NCI-H226 (cell line): ENCODE data around the gene AQP12B.
"Not testable (repeated sequence)": the region's sequence is repeated elsewhere in the genome, so short reads cannot be mapped to it uniquely, and the experiment has no call there.

ENCODE experiments used
- DNase-seq: peaks from one replicate; pipeline ENCODE4 v3.0.0-alpha.2; 2015

AQP12B gene

DNA sequence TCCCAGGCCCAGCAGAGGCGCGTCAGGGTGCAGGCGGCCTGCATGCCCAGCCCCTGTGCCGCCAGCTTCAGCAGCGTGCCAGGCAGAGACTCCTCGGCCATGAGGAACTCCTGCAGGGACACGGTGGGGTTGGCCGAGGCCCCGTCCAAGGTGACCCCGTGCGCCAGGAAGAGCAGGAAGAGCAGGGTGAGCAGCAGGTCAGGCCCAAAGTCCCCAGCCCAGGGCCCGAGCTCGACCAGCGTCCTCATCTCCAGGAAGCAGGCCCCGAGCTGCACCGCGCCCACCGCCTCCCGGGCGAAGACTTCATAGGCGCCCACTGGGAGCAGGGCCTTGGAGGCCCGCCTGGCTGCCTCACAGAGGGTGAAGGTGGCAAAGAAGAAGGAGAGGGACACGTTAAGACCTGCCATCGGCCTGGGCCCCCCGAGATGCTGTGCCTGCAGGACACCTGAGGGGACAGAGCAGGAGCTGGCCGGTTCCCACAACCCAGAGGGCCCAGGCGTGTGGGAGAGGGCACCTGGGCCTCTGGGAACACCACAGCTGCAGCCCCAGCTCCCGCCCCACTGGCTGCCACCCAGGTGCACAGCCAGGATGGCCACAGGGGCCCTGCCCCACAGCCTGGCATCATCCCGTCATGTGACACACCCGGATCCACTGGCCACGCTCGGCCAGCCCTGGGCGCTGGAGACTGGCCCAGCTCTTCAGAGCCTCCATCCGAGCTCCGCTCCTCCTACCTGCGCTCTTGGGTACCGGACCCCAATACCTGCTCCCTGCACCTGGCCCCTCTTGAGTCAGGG, at the start of gene AQP12B:
AQP12B (minus strand) TSS at position 455 of the 794 bp plus-strand sequence; CDS start at position 407, 48 bp downstream.
- not testable (repeated sequence) for DNase-seq

GRCh38 chr2:240732184-240732583, 49.5 kb upstream of the AQP12B start:
- DNase-seq, result no peak

DNA sequence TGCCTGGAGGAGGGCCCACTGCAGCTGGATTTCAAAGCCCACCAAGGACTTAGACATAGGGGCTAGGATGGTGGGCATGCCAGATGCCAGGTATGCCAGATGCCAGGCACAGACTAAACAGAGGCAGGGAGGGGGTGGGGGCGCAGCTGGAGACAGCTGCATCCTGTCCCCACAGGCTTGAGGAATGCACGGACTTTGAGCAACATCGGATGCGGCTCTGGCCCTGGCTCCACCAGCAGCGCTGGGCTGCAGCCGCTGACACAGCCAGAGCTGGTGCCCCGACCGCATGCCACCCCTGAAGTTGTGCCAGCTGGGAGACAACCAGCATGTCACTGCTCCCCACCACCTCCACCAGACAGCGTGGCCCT, 48.5 kb upstream of the AQP12B start:
- DNase-seq, result no peak

DNA sequence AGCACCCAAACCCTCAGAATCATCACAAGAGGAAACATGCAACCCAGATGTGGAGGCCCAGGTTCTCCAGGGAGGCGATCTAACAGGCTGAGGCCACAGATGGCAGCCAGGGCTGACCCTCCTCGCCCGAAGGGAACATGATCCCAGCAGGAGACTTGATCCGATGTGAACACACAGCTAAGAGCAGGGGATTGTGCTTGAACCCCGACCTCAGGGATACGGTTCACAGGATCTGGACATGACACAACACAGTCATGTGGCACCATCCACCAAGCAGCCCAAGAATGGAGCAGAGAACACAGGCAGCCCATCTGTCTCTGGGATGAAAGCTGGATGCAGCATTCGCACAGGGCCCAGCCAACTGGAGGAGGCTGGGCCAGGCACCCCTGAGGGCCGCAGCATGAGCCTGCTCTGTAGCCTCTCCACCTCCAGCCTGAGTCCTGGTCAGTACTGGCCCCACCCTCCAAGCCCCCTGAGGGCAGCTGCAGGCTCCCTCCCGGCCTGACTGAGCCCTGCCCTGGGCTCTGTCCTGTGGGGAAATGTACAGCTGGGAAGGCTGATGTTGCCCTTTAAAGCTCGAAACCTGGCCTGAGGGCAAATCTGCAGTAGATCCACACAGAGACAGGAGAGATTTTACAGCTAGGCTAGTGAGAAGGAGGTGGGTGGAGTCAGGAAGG, 48.0 kb upstream of the AQP12B start:
- DNase-seq, result no peak

GRCh38 chr2:240728827-240729226, 46.1 kb upstream of the AQP12B start:
- DNase-seq, result no peak

DNA sequence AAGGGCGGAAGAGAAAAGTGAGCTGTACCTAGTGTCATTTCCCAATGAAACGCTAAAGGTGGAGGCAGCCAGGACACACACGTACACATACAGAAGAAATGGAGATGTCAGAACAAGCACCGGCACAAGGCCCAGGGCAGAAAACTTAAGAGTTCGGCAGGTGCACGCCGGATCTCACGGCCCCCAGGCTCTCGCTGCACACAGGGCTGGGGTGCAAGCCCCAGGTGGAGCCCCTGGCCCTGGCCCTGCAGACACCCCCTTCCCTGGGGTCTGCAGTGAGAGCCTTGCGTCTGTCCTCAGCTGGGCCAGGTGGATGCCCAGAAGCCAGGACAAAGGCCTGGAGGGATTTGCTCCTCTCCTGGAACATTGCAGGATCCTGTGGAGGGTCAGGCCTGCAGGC, 45.7 kb upstream of the AQP12B start:
- DNase-seq, result no peak

DNA sequence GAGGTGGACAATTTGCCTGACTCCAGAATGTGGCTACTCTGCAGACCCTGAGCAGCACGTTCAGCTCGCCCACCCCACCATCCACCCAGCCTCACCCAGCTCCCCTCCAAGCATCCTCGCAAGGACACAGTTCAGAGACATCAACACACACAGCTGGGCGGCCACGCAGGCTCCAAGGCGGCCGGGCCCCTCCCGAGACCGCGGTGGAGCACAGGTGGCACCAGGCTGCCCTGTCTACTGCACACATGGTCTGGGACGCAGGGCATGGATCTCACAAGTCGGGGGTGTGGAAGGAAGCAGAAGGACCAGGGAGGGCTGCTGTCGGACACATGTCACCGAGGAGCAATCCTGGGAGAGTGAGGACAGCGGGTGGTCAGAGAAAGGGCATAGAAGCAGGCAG, 45.2 kb upstream of the AQP12B start:
- DNase-seq, result no peak

DNA sequence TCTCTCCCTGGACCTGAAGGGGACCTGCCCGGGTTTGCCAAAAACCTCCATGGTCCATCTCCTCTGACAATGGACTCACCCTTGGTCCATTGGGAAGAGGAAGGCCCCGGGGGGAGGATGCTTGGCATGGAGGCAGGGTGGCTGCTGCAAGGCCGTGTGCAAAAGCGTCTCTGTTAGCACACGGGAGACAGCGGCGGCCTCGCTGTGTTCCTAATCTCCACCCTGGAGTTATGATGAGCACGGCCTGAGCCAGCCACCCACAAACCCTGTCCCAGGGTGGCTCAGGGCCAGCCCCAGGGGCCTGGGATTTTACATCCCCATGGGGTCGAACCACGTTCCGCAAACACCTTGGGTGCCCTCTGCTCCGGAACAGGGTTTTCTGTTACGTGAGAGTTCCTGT, 44.8 kb upstream of the AQP12B start:
- no peak for DNase-seq

DNA sequence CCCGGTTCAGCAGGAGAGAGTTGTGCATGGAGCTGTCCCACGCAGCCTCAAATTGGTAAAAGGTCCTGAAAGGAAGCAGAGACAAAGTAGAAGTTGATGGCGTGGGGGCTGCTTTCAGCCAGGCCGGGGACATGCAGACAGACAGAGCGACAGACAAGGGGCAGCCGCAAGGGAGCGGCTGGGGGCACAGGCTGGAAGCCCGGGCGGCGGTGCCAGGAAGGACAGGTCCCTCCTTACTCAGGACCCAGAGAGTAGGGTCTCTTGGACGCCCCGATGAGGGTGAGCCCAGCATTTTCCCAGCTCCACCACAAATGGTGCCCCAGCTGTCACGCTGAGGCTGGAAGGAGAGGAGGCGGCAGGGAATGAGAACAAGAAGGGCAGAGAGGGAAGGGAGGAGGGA, 44.2 kb upstream of the AQP12B start:
- no peak for DNase-seq

DNA sequence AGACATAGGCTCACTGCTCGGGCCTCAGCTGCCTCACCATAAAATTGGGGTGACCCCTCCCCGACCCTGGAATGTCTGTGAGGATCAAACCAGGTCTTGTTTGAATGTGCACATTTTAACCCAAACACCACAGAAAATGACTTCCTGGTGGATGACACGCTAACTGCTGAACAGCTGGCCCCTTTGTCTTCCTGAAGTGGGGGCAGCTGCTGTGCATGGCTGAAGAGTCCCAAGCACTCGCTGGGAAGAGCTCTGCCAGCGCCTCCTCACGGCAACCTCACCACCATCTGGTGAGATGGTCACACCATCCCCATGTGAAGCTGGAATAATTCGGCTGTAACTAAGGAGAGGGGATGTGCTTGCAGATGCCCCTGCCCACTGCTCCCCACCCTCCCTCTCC, 43.0 kb upstream of the AQP12B start:
- DNase-seq, result no peak

GRCh38 chr2:240725266-240725665, 42.6 kb upstream of the AQP12B start:
- no peak for DNase-seq

GRCh38 chr2:240724431-240724830, 41.7 kb upstream of the AQP12B start:
- DNase-seq, result no peak

- DNase-seq, result no peak
Observed at GRCh38 chr2:240723851-240724250, 41.2 kb upstream of the AQP12B start.

DNA sequence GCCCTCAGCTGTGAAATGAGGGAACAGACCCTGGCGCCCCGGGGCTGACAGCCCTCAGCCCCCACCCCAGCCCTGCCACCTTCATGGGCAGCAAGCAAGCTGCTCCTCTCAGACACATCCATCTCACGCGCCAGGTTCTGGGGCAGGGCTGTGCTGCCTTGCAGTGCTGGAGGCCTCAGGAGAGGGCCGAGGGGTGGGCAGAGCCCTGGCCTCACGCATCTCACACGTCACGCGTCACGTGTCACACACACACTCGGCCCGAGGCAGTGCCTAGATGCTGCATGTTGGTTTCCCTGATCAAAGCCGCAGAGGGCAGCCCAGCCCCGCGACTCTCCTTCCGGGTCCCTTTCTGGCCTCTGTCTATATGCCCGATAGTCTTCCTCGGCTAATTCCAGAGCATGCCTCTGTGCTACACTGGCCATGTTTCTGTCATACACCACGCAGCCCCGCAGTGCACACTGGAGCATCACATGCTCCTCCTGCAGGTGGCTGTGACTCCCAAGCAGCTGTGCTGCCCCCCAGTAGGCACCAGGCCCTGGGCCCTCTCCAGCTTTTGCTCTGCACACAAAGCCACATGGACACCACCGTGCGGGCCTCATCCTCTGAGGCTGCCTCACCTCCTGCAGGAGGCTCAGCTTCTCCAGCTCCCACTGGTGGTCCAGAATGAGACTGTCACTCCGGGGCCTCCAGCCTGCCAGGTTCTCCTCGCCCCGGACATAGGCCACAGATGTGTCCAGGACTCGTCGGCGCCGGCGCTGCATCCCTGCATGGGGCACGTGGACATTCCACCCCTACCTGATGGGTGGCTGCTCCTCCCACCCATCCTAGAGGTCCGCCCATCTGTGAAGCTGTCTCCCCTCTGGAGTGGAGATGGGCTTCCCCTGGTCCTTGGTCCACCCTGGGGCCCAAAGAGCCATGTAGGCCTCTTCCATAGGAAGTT, 40.4 kb upstream of the AQP12B start:
- DNase-seq, result no peak

- DNase-seq, result no peak
Observed at GRCh38 chr2:240722376-240722775, 39.7 kb upstream of the AQP12B start.

DNA sequence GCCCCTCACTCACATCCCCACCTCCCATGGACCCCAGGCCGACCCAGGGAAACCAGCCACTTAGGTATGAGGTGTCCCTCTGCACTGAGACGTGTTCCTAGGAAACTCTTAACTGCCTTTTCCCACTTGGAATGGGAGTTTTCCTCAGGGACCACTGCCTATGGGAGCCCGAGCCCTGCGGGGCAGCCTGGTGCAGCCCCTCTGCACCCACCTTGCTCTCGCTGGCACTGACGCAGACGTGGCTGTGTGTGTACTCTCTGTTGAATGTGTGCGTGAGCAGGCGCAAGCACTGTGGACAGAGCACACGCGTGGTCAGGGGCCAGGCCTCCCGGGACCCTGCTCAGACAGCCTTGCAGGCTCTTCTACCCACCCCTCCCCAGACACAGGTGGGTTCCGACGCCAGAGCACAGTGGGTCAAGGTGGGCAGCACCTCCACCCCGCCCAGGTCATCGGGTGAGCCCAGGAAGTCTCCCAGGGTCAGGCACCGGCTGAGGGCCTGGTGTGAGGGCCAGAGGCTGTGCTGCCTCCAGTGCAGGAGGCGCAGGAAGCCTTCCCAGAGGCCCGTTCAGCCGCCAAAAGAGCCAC, 39.0 kb upstream of the AQP12B start:
- no peak for DNase-seq

DNA sequence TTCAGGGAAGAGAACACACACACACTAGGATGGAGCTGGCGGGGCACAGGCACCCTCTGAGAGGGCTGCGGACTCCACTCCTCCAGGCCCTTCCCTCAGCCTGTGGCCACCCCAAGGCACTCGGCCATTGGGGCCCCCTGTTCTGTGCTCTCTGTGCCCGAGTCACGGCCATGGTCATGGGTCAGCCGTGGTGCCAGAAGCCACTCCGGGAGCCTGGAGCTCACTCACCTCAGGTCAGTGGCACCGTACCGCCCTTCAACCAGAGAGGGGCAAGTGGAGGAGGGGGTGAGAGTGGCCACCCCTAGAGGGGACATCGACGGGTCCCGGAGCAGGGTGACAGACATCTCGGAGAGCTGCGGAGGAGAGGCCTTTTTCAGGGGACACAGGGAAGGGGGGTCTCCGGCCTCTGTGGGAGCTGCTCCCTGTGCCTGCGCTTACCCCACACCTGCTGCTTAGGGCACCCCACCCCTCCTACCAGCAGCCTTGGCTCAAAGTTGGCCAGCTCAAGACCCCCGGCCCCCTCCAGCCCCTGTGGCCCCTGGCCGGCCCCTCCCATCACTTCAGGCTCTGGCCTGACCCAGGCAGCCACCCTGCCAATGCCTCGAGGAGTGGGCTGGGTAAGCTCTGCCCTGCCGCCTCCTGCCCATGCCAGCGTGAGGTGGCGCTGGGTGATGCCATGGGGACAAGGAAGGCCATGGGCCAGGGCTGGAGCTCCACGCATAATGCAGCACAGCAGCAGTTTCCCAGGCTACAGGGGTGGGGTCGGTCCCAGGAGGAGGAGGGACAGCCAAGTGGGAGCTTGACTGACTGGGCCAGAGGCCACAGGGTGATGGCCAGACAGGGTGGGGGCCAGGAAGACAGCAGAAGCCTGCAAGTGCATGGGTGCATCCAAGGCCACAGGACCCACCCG, 38.3 kb upstream of the AQP12B start:
- no peak for DNase-seq

- no peak for DNase-seq
Observed at GRCh38 chr2:240719676-240720545, 37.2 kb upstream of the AQP12B start.

DNA sequence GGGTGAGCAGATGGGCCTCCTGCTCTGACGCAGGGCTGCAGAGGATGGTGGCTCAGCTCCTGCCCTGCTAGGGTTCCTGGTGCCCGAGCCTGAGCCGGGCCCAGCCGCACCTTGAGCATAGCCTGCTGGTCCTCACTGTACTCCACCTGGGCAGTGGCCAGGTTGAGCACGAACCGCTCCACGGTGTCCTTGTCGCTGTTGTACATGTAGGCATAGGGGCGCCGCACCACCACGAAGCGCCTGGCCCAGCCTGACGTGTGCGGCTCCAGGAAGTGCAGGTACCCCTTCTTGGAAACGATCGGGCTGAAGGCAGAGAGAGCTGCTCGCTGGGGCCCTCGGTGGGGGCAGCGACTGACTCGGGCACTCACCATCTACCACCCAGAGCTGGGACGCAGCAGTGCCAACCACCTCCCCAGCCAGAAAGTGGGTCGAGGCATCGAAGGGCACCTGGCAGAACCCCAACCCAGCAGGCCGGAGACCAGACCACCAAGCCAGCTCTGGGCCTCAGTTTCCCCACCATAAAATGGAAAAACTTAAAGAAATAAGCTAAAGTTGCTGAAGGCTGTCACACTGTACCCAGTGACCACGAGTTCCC, 36.3 kb upstream of the AQP12B start:
- DNase-seq, result no peak
